ENCODE measurements around the gene INTS4. TPM values are rescaled to one million over a fixed set of nuclear protein-coding genes. Genes with fewer than 3 reads are reported as not detected.
A peak's percentile ranks its signal among the peaks of the same experiment; 100 is the strongest.
"Not testable (repeated sequence)": the region's sequence is repeated elsewhere in the genome, so short reads cannot be mapped to it uniquely, and the experiment has no call there.

INTS4 gene
- total RNA-seq, 1 experiment from 2014 or later = 43.9 TPM

DNA sequence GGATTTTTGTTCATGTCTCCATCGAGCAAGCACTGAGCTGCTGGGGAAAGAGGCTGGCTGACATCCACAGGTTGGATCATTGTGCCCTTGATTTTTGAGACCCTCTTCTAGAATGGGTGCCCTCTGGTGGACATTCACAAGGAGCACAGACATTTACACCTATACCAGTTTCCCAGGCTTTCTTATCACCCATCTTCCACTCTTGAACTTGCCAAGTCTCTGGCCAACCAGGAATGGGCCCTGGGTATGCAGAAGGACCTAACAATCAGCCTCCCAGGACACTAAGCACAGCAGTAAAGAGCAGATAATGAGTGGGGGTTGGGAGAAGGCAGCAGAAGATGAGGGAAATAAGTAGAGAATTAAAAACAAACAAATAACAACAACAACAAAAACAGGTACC lies 5.7 kb upstream of the INTS4 start:
- intact Hi-C loops (cut with micrococcal nuclease; ENCODE audit: unreplicated experiment) = loop anchor here (1.0 kb wide), 1 partner anchor 224 kb away; no protein-coding TSS in a partner anchor

DNA sequence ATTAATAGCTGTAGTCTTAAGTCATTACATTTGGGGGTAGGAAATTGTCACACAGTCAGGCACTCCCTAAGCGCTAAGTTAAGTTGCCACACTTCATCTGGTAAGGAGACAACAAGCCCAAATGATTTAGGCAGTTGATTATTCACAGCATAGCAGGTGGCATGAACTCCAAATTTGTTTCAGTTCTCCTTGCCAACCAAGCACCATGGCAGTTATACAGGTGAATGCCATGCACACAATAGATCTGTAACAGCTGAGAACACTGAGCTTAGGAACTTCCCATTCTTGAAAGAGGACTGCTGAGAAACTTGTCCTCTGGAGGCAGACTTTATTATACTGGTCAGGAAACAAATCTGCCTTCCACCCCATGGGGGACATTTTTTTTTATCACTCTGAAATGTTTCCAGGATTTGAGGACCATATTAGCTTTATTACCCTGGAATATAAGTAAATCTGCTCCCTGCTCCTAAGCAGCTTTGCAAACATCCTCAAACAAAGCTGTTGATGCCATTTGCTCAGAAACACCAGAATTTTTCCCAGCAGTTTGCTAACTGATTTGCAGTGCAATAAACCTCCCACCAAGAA lies 5.1 kb upstream of the INTS4 start:
- TF ChIP-seq, protein P1, sequence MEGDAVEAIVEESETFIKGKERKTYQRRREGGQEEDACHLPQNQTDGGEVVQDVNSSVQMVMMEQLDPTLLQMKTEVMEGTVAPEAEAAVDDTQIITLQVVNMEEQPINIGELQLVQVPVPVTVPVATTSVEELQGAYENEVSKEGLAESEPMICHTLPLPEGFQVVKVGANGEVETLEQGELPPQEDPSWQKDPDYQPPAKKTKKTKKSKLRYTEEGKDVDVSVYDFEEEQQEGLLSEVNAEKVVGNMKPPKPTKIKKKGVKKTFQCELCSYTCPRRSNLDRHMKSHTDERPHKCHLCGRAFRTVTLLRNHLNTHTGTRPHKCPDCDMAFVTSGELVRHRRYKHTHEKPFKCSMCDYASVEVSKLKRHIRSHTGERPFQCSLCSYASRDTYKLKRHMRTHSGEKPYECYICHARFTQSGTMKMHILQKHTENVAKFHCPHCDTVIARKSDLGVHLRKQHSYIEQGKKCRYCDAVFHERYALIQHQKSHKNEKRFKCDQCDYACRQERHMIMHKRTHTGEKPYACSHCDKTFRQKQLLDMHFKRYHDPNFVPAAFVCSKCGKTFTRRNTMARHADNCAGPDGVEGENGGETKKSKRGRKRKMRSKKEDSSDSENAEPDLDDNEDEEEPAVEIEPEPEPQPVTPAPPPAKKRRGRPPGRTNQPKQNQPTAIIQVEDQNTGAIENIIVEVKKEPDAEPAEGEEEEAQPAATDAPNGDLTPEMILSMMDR (IDR thresholded peaks at IDR 0.05; ENCODE audit: unreplicated experiment) = no peak
- H3K9me3 Mint-ChIP-seq (ENCODE audit: low read depth, unreplicated experiment) = no peaks in the 10 kb centered on the region
- no TSS peak for BruUV-seq (replicated peaks)
- no peak overlapping the region for H3K27ac Mint-ChIP-seq (ENCODE audit: unreplicated experiment)
- no peak overlapping the region for H3K4me3 Mint-ChIP-seq (ENCODE audit: low read depth, unreplicated experiment)
- no peak for DNase-seq
- peaks cover 4% of the 10 kb centered on the region for H3K36me3 Mint-ChIP-seq (ENCODE audit: insufficient read depth, unreplicated experiment)
- peaks cover 8% of the 10 kb centered on the region for H3K4me1 Mint-ChIP-seq (ENCODE audit: low read depth, unreplicated experiment)
- no peaks in the 10 kb centered on the region for H3K27me3 Mint-ChIP-seq (ENCODE audit: unreplicated experiment)
- intact Hi-C loops (cut with micrococcal nuclease; ENCODE audit: unreplicated experiment) = loop anchor here (1.0 to 10.0 kb wide), 2 partner anchors 45 to 223 kb away; no protein-coding TSS in a partner anchor
- CTCF ChIA-PET = interaction anchor here (1.9 kb wide), 1 partner anchor 46 kb away, joined by 4 read pairs; no protein-coding TSS in a partner anchor

More for the DNA sequence above, 5.7 kb upstream of the INTS4 start:
- no peaks in the 10 kb centered on the region for H3K36me3 Mint-ChIP-seq (ENCODE audit: insufficient read depth, unreplicated experiment)
- no peaks in the 10 kb centered on the region for H3K9me3 Mint-ChIP-seq (ENCODE audit: low read depth, unreplicated experiment)
- no peak overlapping the region for H3K27ac Mint-ChIP-seq (ENCODE audit: unreplicated experiment)
- H3K4me3 Mint-ChIP-seq (ENCODE audit: low read depth, unreplicated experiment) = no peak overlapping the region
- no TSS peak for BruUV-seq (replicated peaks)
- peak; percentile 56 for DNase-seq
- peaks cover 3% of the 10 kb centered on the region for H3K4me1 Mint-ChIP-seq (ENCODE audit: low read depth, unreplicated experiment)
- CTCF ChIA-PET = interaction anchor here (1.9 kb wide), 1 partner anchor 46 kb away, joined by 4 read pairs; no protein-coding TSS in a partner anchor
- TF ChIP-seq, protein P1 (IDR thresholded peaks at IDR 0.05; ENCODE audit: unreplicated experiment) = peak; percentile 70
- H3K27me3 Mint-ChIP-seq (ENCODE audit: unreplicated experiment) = no peaks in the 10 kb centered on the region

DNA sequence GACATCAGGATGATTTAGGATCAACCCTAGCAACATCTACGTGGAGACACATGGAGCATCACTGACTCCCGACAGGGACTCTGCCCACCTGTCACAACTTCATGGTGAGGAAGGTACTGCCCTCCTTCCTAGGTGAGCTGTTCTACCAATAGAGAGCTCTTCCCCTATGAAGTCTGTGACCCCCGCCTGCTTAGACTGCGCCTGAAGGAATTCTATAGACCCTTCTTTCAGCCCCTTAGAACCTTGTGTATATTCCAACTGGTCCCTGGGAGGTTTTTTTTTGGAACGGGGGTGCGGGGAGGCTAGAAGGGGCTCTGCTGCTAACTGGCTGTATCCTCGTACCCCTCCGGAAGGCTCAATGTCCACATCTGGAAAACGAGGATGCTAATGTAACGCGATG lies 566 bp downstream of the INTS4 start:
- BruUV-seq (replicated peaks) = no TSS peak

DNA sequence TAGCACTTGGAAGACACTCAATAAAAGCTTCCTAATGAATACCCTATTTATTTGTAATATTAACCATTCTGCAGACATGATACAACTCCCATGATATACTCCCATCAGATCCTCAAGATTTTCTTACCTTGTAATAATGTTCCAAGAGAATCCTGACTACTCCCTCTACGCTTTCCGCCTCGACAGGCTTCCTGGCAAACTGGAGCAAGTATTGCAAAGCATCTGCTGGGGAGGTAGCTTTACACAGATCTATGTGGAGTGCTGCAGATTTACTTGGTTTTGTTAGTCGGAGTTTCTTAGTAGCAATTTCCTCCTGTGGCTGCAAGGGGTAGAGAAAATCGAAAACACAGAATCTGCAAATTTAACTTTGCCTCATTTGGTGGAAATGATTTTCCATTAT lies 3.5 kb downstream of the INTS4 start:
- H3K27ac Mint-ChIP-seq (ENCODE audit: unreplicated experiment) = no peak overlapping the region
- peaks cover 13% of the 10 kb centered on the region for H3K36me3 Mint-ChIP-seq (ENCODE audit: insufficient read depth, unreplicated experiment)

More for the DNA sequence above, 566 bp downstream of the INTS4 start:
- CTCF ChIA-PET = interaction anchor here (0.6 to 1.7 kb wide), 4 partner anchors 19 to 172 kb away, joined by 3 to 9 read pairs (median 6); no protein-coding TSS in a partner anchor
- H3K27me3 Mint-ChIP-seq (ENCODE audit: unreplicated experiment) = no peaks in the 10 kb centered on the region
- intact Hi-C loops (cut with micrococcal nuclease; ENCODE audit: unreplicated experiment) = loop anchor here (5.0 to 10.0 kb wide), 2 partner anchors 51 to 287 kb away; no protein-coding TSS in a partner anchor
- no peaks in the 10 kb centered on the region for H3K9me3 Mint-ChIP-seq (ENCODE audit: low read depth, unreplicated experiment)
- DNase-seq = no peak
- H3K27ac Mint-ChIP-seq (ENCODE audit: unreplicated experiment) = peak overlapping the region; percentile 89
- TF ChIP-seq, protein P1 (IDR thresholded peaks at IDR 0.05; ENCODE audit: unreplicated experiment) = no peak
- H3K4me1 Mint-ChIP-seq (ENCODE audit: low read depth, unreplicated experiment) = peaks cover 20% of the 10 kb centered on the region
- H3K4me3 Mint-ChIP-seq (ENCODE audit: low read depth, unreplicated experiment) = peak overlapping the region; percentile 86
- peaks cover 13% of the 10 kb centered on the region for H3K36me3 Mint-ChIP-seq (ENCODE audit: insufficient read depth, unreplicated experiment)

DNA sequence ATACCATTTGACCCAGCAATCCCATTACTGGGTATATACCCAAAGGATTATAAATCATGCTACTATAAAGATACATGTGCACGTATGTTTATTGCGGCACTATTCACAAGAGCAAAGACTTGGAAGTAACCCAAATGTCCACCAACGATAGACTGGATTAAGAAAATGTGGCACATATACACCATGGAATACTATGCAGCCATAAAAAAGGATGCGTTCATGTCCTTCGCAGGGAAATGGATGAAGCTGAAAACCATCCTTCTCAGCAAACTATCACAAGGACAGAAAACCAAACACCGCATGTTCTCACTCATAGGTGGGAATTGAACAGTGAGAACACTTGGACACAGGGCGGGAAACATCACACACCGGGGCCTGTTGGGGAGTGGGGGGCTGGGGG lies 8.0 kb downstream of the INTS4 start:
- CTCF ChIA-PET; DNase-seq; H3K9me3 Mint-ChIP-seq (ENCODE audit: low read depth, unreplicated experiment); H3K27me3 Mint-ChIP-seq (ENCODE audit: unreplicated experiment); H3K36me3 Mint-ChIP-seq (ENCODE audit: insufficient read depth, unreplicated experiment); H3K27ac Mint-ChIP-seq (ENCODE audit: unreplicated experiment); intact Hi-C loops (cut with micrococcal nuclease; ENCODE audit: unreplicated experiment); BruUV-seq (replicated peaks); H3K4me3 Mint-ChIP-seq (ENCODE audit: low read depth, unreplicated experiment): not testable (repeated sequence)
- peaks cover 19% of the 10 kb centered on the region for H3K4me1 Mint-ChIP-seq (ENCODE audit: low read depth, unreplicated experiment)

More for the DNA sequence above, 3.5 kb downstream of the INTS4 start:
- no peaks in the 10 kb centered on the region for H3K9me3 Mint-ChIP-seq (ENCODE audit: low read depth, unreplicated experiment)
- peaks cover 20% of the 10 kb centered on the region for H3K4me1 Mint-ChIP-seq (ENCODE audit: low read depth, unreplicated experiment)
- no peak for DNase-seq
- intact Hi-C loops (cut with micrococcal nuclease; ENCODE audit: unreplicated experiment) = loop anchor here (5.0 to 10.0 kb wide), 2 partner anchors 54 to 284 kb away; no protein-coding TSS in a partner anchor
- CTCF ChIA-PET = no interaction called here
- TF ChIP-seq, protein P1 (IDR thresholded peaks at IDR 0.05; ENCODE audit: unreplicated experiment) = no peak
- H3K27me3 Mint-ChIP-seq (ENCODE audit: unreplicated experiment) = no peaks in the 10 kb centered on the region
- no peak overlapping the region for H3K4me3 Mint-ChIP-seq (ENCODE audit: low read depth, unreplicated experiment)
- no TSS peak for BruUV-seq (replicated peaks)
